Measurements from ENCODE around the gene PCLO. TPM values are rescaled to one million over a fixed set of nuclear protein-coding genes. Genes with fewer than 3 reads are reported as not detected.

Gene PCLO
- total RNA-seq, 1 experiment from 2014 or later, result 2.3 TPM

GRCh38 chr7:82823073-82823472 lies 339.6 kb downstream of the PCLO start:
- CTCF ChIA-PET, result interaction anchor here (2.0 kb wide), 1 partner anchor 13 kb away, joined by 9 read pairs; no protein-coding TSS in a partner anchor
- Mint-ChIP-seq H3K36me3 (ENCODE audit: insufficient read depth, unreplicated experiment) (no peaks in the 10 kb centered on the region), H3K9me3 (ENCODE audit: unreplicated experiment) (no peaks in the 10 kb centered on the region), H3K27ac (ENCODE audit: low read depth, unreplicated experiment) (no peak overlapping the region), H3K4me3 (ENCODE audit: unreplicated experiment) (no peak overlapping the region), H3K4me1 (ENCODE audit: insufficient read depth, unreplicated experiment) (no peaks in the 10 kb centered on the region), H3K27me3 (ENCODE audit: insufficient read depth, unreplicated experiment) (no peaks in the 10 kb centered on the region)
- no peak for DNase-seq (ENCODE audit: unreplicated experiment)
- intact Hi-C loops (cut with micrococcal nuclease), result no loop called here
- no TSS peak for BruUV-seq (replicated peaks)
- POLR2A ChIA-PET, result no interaction called here
- no peak for TF ChIP-seq CTCF (IDR thresholded peaks at IDR 0.05; ENCODE audit: unreplicated experiment)

GRCh38 chr7:82821037-82821436 lies 341.6 kb downstream of the PCLO start:
- CTCF ChIA-PET, result interaction anchor here (0.6 to 1.2 kb wide), 2 partner anchors 10 to 27 kb away, joined by 3 to 5 read pairs; no protein-coding TSS in a partner anchor
- intact Hi-C loops (cut with micrococcal nuclease), result no loop called here

GRCh38 chr7:82818171-82818570 lies 344.5 kb downstream of the PCLO start:
- no TSS peak for BruUV-seq (replicated peaks)
- intact Hi-C loops (cut with micrococcal nuclease), result loop anchor here (10.0 kb wide), 1 partner anchor 257 kb away; no protein-coding TSS in a partner anchor
- Mint-ChIP-seq H3K27me3 (ENCODE audit: insufficient read depth, unreplicated experiment) (no peaks in the 10 kb centered on the region), H3K27ac (ENCODE audit: low read depth, unreplicated experiment) (no peak overlapping the region), H3K4me1 (ENCODE audit: insufficient read depth, unreplicated experiment) (no peaks in the 10 kb centered on the region), H3K9me3 (ENCODE audit: unreplicated experiment) (no peaks in the 10 kb centered on the region), H3K36me3 (ENCODE audit: insufficient read depth, unreplicated experiment) (no peaks in the 10 kb centered on the region), H3K4me3 (ENCODE audit: unreplicated experiment) (no peak overlapping the region)
- CTCF ChIA-PET, result interaction anchor here (1.2 kb wide), 1 partner anchor 9 kb away, joined by 7 read pairs; no protein-coding TSS in a partner anchor
- no peak for TF ChIP-seq CTCF (IDR thresholded peaks at IDR 0.05; ENCODE audit: unreplicated experiment)
- POLR2A ChIA-PET, result no interaction called here
- DNase-seq (ENCODE audit: unreplicated experiment), result no peak

More at GRCh38 chr7:82821037-82821436, 341.6 kb downstream of the PCLO start:
- no peak for TF ChIP-seq CTCF (IDR thresholded peaks at IDR 0.05; ENCODE audit: unreplicated experiment)
- H3K4me1 Mint-ChIP-seq (ENCODE audit: insufficient read depth, unreplicated experiment), result no peaks in the 10 kb centered on the region
- H3K27ac Mint-ChIP-seq (ENCODE audit: low read depth, unreplicated experiment), result no peak overlapping the region
- no TSS peak for BruUV-seq (replicated peaks)
- POLR2A ChIA-PET, result no interaction called here
- no peaks in the 10 kb centered on the region for H3K36me3 Mint-ChIP-seq (ENCODE audit: insufficient read depth, unreplicated experiment)
- H3K27me3 Mint-ChIP-seq (ENCODE audit: insufficient read depth, unreplicated experiment), result no peaks in the 10 kb centered on the region
- H3K4me3 Mint-ChIP-seq (ENCODE audit: unreplicated experiment), result no peak overlapping the region
- no peaks in the 10 kb centered on the region for H3K9me3 Mint-ChIP-seq (ENCODE audit: unreplicated experiment)
- no peak for DNase-seq (ENCODE audit: unreplicated experiment)

- no peak overlapping the region for H3K27ac Mint-ChIP-seq (ENCODE audit: low read depth, unreplicated experiment)
- intact Hi-C loops (cut with micrococcal nuclease), result loop anchor here (10.0 kb wide), 1 partner anchor 259 kb away; no protein-coding TSS in a partner anchor
- H3K36me3 Mint-ChIP-seq (ENCODE audit: insufficient read depth, unreplicated experiment), result no peaks in the 10 kb centered on the region
- no TSS peak for BruUV-seq (replicated peaks)
- CTCF ChIA-PET, result no interaction called here
- no peak for DNase-seq (ENCODE audit: unreplicated experiment)
- no peaks in the 10 kb centered on the region for H3K9me3 Mint-ChIP-seq (ENCODE audit: unreplicated experiment)
- peaks cover 5% of the 10 kb centered on the region for H3K27me3 Mint-ChIP-seq (ENCODE audit: insufficient read depth, unreplicated experiment)
- H3K4me1 Mint-ChIP-seq (ENCODE audit: insufficient read depth, unreplicated experiment), result no peaks in the 10 kb centered on the region
- no peak for TF ChIP-seq CTCF (IDR thresholded peaks at IDR 0.05; ENCODE audit: unreplicated experiment)
- POLR2A ChIA-PET, result no interaction called here
- no peak overlapping the region for H3K4me3 Mint-ChIP-seq (ENCODE audit: unreplicated experiment)
Measured at GRCh38 chr7:82816272-82816671, 346.4 kb downstream of the PCLO start.

Data from MCF 10A (cell line).